ENCODE results near the gene ZNF316.
"Not testable (repeated sequence)": the region's sequence is repeated elsewhere in the genome, so short reads cannot be mapped to it uniquely, and the experiment has no call there.

Gene ZNF316

GRCh38 chr7:6647080-6647479 lies 10.0 kb downstream of the ZNF316 start:
- no peak for DNase-seq (ENCODE audit: low spot score)

GRCh38 chr7:6647541-6647940 lies 10.4 kb downstream of the ZNF316 start:
- DNase-seq (ENCODE audit: low spot score), result no peak

- no peak for DNase-seq (ENCODE audit: low spot score)
These were observed 11.1 kb downstream of the ZNF316 start for GRCh38 chr7:6648066-6648814.

- no peak for DNase-seq (ENCODE audit: low spot score)
These were observed 11.6 kb downstream of the ZNF316 start for GRCh38 chr7:6648815-6649104.

GRCh38 chr7:6649241-6649961 lies 12.3 kb downstream of the ZNF316 start:
- no peak for DNase-seq (ENCODE audit: low spot score)

GRCh38 chr7:6650086-6650485 lies 13.0 kb downstream of the ZNF316 start:
- DNase-seq (ENCODE audit: low spot score), result no peak

GRCh38 chr7:6650521-6651011 lies 13.4 kb downstream of the ZNF316 start:
- DNase-seq (ENCODE audit: low spot score), result no peak

- DNase-seq (ENCODE audit: low spot score), result no peak
These were observed 14.8 kb downstream of the ZNF316 start for GRCh38 chr7:6651851-6652445.

- DNase-seq (ENCODE audit: low spot score), result no peak
These were observed 15.4 kb downstream of the ZNF316 start for GRCh38 chr7:6652446-6653011.

GRCh38 chr7:6653071-6654003 lies 16.2 kb downstream of the ZNF316 start:
- no peak for DNase-seq (ENCODE audit: low spot score)

- no peak for DNase-seq (ENCODE audit: low spot score)
These were observed 17.2 kb downstream of the ZNF316 start for GRCh38 chr7:6654113-6654841.

GRCh38 chr7:6654842-6655610 lies 17.9 kb downstream of the ZNF316 start:
- no peak for DNase-seq (ENCODE audit: low spot score)

GRCh38 chr7:6655636-6656385 lies 18.7 kb downstream of the ZNF316 start:
- no peak for DNase-seq (ENCODE audit: low spot score)

- no peak for DNase-seq (ENCODE audit: low spot score)
These were observed 19.3 kb downstream of the ZNF316 start for GRCh38 chr7:6656413-6656812.

- DNase-seq (ENCODE audit: low spot score), result no peak
These were observed 21.7 kb downstream of the ZNF316 start for GRCh38 chr7:6658618-6659345.

GRCh38 chr7:6670851-6671250 lies 33.7 kb downstream of the ZNF316 start:
- not testable (repeated sequence) for DNase-seq (ENCODE audit: low spot score)

- no peak for DNase-seq (ENCODE audit: low spot score)
These were observed 38.8 kb downstream of the ZNF316 start for GRCh38 chr7:6675807-6676405.

- no peak for DNase-seq (ENCODE audit: low spot score)
These were observed 43.0 kb downstream of the ZNF316 start for GRCh38 chr7:6680146-6680545.
